Measurements from ENCODE around the gene ARF6. TPM values are rescaled to one million over a fixed set of nuclear protein-coding genes. Genes with fewer than 3 reads are reported as not detected.

The ARF6 gene
- total and polyA plus RNA-seq, 9 of the 15 experiments (the other 6 are each of a cell fraction or from before 2014, with no cell fraction given), result 15.3 to 35.2 (median 24.9) TPM

DNA sequence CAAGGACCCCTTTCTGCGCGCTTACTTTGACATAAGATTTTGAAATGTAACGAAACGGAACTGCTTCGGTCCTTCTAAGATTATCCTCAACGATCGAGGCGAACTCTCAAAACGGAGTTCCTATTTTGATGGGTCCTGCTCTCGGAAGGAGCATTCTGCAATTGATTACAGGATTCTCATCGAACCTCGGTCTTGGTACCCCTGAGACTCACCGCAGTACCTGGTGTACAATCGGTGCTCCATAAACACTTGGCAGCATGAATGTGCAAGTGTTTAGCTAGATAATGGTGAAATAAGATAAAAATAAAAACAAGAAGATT is 39.8 kb upstream of the ARF6 start (continued):
- TF ChIP-seq, protein P1, sequence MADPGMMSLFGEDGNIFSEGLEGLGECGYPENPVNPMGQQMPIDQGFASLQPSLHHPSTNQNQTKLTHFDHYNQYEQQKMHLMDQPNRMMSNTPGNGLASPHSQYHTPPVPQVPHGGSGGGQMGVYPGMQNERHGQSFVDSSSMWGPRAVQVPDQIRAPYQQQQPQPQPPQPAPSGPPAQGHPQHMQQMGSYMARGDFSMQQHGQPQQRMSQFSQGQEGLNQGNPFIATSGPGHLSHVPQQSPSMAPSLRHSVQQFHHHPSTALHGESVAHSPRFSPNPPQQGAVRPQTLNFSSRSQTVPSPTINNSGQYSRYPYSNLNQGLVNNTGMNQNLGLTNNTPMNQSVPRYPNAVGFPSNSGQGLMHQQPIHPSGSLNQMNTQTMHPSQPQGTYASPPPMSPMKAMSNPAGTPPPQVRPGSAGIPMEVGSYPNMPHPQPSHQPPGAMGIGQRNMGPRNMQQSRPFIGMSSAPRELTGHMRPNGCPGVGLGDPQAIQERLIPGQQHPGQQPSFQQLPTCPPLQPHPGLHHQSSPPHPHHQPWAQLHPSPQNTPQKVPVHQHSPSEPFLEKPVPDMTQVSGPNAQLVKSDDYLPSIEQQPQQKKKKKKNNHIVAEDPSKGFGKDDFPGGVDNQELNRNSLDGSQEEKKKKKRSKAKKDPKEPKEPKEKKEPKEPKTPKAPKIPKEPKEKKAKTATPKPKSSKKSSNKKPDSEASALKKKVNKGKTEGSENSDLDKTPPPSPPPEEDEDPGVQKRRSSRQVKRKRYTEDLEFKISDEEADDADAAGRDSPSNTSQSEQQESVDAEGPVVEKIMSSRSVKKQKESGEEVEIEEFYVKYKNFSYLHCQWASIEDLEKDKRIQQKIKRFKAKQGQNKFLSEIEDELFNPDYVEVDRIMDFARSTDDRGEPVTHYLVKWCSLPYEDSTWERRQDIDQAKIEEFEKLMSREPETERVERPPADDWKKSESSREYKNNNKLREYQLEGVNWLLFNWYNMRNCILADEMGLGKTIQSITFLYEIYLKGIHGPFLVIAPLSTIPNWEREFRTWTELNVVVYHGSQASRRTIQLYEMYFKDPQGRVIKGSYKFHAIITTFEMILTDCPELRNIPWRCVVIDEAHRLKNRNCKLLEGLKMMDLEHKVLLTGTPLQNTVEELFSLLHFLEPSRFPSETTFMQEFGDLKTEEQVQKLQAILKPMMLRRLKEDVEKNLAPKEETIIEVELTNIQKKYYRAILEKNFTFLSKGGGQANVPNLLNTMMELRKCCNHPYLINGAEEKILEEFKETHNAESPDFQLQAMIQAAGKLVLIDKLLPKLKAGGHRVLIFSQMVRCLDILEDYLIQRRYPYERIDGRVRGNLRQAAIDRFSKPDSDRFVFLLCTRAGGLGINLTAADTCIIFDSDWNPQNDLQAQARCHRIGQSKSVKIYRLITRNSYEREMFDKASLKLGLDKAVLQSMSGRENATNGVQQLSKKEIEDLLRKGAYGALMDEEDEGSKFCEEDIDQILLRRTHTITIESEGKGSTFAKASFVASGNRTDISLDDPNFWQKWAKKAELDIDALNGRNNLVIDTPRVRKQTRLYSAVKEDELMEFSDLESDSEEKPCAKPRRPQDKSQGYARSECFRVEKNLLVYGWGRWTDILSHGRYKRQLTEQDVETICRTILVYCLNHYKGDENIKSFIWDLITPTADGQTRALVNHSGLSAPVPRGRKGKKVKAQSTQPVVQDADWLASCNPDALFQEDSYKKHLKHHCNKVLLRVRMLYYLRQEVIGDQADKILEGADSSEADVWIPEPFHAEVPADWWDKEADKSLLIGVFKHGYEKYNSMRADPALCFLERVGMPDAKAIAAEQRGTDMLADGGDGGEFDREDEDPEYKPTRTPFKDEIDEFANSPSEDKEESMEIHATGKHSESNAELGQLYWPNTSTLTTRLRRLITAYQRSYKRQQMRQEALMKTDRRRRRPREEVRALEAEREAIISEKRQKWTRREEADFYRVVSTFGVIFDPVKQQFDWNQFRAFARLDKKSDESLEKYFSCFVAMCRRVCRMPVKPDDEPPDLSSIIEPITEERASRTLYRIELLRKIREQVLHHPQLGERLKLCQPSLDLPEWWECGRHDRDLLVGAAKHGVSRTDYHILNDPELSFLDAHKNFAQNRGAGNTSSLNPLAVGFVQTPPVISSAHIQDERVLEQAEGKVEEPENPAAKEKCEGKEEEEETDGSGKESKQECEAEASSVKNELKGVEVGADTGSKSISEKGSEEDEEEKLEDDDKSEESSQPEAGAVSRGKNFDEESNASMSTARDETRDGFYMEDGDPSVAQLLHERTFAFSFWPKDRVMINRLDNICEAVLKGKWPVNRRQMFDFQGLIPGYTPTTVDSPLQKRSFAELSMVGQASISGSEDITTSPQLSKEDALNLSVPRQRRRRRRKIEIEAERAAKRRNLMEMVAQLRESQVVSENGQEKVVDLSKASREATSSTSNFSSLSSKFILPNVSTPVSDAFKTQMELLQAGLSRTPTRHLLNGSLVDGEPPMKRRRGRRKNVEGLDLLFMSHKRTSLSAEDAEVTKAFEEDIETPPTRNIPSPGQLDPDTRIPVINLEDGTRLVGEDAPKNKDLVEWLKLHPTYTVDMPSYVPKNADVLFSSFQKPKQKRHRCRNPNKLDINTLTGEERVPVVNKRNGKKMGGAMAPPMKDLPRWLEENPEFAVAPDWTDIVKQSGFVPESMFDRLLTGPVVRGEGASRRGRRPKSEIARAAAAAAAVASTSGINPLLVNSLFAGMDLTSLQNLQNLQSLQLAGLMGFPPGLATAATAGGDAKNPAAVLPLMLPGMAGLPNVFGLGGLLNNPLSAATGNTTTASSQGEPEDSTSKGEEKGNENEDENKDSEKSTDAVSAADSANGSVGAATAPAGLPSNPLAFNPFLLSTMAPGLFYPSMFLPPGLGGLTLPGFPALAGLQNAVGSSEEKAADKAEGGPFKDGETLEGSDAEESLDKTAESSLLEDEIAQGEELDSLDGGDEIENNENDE (IDR thresholded peaks at IDR 0.05; ENCODE audit: low read depth, low read length), result peak; percentile 81
- TF ChIP-seq ZBTB17 (CRISPR knock-in tag; IDR thresholded peaks at IDR 0.05), result no peak
- TF ChIP-seq ZBTB1 (CRISPR knock-in tag; IDR thresholded peaks at IDR 0.05; ENCODE audit: borderline replicate concordance, low read depth), result no peak
- no peak for TF ChIP-seq CEBPB (tag; IDR thresholded peaks at IDR 0.05)
- no peak for TF ChIP-seq L3MBTL2 (IDR thresholded peaks at IDR 0.05)
- TF ChIP-seq, protein P2, sequence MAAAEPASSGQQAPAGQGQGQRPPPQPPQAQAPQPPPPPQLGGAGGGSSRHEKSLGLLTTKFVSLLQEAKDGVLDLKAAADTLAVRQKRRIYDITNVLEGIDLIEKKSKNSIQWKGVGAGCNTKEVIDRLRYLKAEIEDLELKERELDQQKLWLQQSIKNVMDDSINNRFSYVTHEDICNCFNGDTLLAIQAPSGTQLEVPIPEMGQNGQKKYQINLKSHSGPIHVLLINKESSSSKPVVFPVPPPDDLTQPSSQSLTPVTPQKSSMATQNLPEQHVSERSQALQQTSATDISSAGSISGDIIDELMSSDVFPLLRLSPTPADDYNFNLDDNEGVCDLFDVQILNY (CRISPR knock-in tag; IDR thresholded peaks at IDR 0.05), result no peak
- no peak for TF ChIP-seq ZNF589 (CRISPR knock-in tag; IDR thresholded peaks at IDR 0.05; ENCODE audit: low read depth)
- TF ChIP-seq, protein P3, sequence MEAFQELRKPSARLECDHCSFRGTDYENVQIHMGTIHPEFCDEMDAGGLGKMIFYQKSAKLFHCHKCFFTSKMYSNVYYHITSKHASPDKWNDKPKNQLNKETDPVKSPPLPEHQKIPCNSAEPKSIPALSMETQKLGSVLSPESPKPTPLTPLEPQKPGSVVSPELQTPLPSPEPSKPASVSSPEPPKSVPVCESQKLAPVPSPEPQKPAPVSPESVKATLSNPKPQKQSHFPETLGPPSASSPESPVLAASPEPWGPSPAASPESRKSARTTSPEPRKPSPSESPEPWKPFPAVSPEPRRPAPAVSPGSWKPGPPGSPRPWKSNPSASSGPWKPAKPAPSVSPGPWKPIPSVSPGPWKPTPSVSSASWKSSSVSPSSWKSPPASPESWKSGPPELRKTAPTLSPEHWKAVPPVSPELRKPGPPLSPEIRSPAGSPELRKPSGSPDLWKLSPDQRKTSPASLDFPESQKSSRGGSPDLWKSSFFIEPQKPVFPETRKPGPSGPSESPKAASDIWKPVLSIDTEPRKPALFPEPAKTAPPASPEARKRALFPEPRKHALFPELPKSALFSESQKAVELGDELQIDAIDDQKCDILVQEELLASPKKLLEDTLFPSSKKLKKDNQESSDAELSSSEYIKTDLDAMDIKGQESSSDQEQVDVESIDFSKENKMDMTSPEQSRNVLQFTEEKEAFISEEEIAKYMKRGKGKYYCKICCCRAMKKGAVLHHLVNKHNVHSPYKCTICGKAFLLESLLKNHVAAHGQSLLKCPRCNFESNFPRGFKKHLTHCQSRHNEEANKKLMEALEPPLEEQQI (IDR thresholded peaks at IDR 0.05), result 0 out of 2 replicates have a peak, but pooled peaks have one; percentile 2
- no peak for TF ChIP-seq NRF1 (conservative IDR thresholded peaks at IDR 0.05 in 1 of 2, IDR thresholded peaks at IDR 0.05 in 1 of 2)
- TF ChIP-seq SRSF3 (IDR thresholded peaks at IDR 0.05; ENCODE audit: insufficient read depth, low read length), result no peak
- TF ChIP-seq, protein P4, sequence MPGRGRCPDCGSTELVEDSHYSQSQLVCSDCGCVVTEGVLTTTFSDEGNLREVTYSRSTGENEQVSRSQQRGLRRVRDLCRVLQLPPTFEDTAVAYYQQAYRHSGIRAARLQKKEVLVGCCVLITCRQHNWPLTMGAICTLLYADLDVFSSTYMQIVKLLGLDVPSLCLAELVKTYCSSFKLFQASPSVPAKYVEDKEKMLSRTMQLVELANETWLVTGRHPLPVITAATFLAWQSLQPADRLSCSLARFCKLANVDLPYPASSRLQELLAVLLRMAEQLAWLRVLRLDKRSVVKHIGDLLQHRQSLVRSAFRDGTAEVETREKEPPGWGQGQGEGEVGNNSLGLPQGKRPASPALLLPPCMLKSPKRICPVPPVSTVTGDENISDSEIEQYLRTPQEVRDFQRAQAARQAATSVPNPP (IDR thresholded peaks at IDR 0.05; ENCODE audit: borderline replicate concordance, insufficient read depth, insufficient read length), result no peak
- 0 out of 2 replicates have a peak, but pooled peaks have one; percentile 9 for TF ChIP-seq NBN (IDR thresholded peaks at IDR 0.05; ENCODE audit: low read depth)
- no peak for TF ChIP-seq ZNF124 (CRISPR knock-in tag; IDR thresholded peaks at IDR 0.05)
- TF ChIP-seq MCM3 (IDR thresholded peaks at IDR 0.05), result no peak

Measured in K562 (cell line).